Peyer's patch (tissue), 4 donors: ENCODE results near the gene OCRL. TPM values are rescaled to one million over a fixed set of nuclear protein-coding genes. Genes with fewer than 3 reads are reported as not detected.

Experiments
- DNase-seq, 3 donors: peaks; one replicate each; pipeline ENCODE4 v3.0.0-alpha.2; 2017 to 2019
- H3K27ac ChIP-seq, 4 donors: fragments of 200-600 bp; sonication (generic); one replicate each; pipeline ENCODE4 v1.5.1; 2016 to 2019
- H3K27me3 ChIP-seq, 2 donors: fragments of 200-600 bp; sonication (generic); one replicate each; pipeline ENCODE4 v1.5.1; 2019
- H3K36me3 ChIP-seq, 3 donors: fragments of 200-600 bp; sonication (generic); one replicate each; pipeline ENCODE4 v1.5.1; 2016 to 2019
- H3K4me1 ChIP-seq, 4 donors: fragments of 200-600 bp; sonication (generic); one replicate each; pipeline ENCODE4 v1.5.1; 2016 to 2019
- H3K4me3 ChIP-seq, 4 donors: fragments of 200-600 bp; sonication (generic); 1 replicate in 3 of 4; 2 replicates in 1 of 4; pipeline ENCODE4 v1.5.1; 2016 to 2019; ENCODE audit warnings: mild to moderate bottlenecking in 1 of 4
- H3K9me3 ChIP-seq, 4 donors: fragments of 200-600 bp; sonication (generic); one replicate each; pipeline ENCODE4 v1.5.1; 2016 to 2019; ENCODE audit warnings: mild to moderate bottlenecking in 1 of 4
- POLR2A ChIP-seq, 2 donors: fragments of 450-650 bp; IDR thresholded peaks; one replicate each; pipeline ENCODE4 v1.5.1; 2017; ENCODE audit warnings: antibody characterized with exemption in 2 of 2, mild to moderate bottlenecking in 2 of 2, moderate library complexity in 2 of 2
- total RNA-seq, 4 donors: library from RNA; depleted of rRNA; stranded (reverse); fragments of >200 nt; gene quantifications; one replicate each; pipeline ENCODE4 v1.1.0, GENCODE V29; 2016
- TF ChIP-seq, protein P1 (sequence below), 6 experiments: fragments of 450-650 bp in 4 of 6; fragments of 200-600 bp in 2 of 6; sonication (generic) in 1 of 6; IDR thresholded peaks; one replicate each; pipeline ENCODE4 v1.5.1; 2017 to 2019; ENCODE audit warnings: antibody characterized with exemption in 6 of 6, mild to moderate bottlenecking in 3 of 6, moderate library complexity in 1 of 6

OCRL gene
- total RNA-seq, 4 donors from 2014 or later: 19.4 to 33.2 (median 24.5) TPM

DNA sequence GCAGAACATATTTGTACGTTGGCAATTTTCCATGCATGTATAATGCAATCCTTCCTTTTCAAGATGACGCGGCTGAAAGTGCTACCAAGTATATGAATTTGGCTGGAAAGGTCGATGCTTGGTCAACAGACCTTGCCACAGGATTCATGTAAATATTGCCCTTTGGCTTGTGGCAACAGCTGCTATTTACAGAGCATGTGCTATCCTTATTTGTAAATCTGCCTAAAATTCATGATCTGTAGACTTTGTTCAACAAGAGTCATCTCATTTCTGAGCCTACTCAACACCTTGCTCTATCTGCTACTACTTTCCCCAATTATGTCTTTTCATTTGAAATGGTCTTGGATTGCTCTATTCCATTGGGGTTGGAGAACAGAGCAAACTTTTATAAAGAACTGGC, 14.9 kb upstream of the OCRL start:
- no peak for TF ChIP-seq POLR2A (IDR thresholded peaks at IDR 0.05)
- TF ChIP-seq, protein P1, sequence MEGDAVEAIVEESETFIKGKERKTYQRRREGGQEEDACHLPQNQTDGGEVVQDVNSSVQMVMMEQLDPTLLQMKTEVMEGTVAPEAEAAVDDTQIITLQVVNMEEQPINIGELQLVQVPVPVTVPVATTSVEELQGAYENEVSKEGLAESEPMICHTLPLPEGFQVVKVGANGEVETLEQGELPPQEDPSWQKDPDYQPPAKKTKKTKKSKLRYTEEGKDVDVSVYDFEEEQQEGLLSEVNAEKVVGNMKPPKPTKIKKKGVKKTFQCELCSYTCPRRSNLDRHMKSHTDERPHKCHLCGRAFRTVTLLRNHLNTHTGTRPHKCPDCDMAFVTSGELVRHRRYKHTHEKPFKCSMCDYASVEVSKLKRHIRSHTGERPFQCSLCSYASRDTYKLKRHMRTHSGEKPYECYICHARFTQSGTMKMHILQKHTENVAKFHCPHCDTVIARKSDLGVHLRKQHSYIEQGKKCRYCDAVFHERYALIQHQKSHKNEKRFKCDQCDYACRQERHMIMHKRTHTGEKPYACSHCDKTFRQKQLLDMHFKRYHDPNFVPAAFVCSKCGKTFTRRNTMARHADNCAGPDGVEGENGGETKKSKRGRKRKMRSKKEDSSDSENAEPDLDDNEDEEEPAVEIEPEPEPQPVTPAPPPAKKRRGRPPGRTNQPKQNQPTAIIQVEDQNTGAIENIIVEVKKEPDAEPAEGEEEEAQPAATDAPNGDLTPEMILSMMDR (IDR thresholded peaks at IDR 0.05): no peak
- H3K27me3 ChIP-seq: no peaks in the 10 kb centered on the region

DNA sequence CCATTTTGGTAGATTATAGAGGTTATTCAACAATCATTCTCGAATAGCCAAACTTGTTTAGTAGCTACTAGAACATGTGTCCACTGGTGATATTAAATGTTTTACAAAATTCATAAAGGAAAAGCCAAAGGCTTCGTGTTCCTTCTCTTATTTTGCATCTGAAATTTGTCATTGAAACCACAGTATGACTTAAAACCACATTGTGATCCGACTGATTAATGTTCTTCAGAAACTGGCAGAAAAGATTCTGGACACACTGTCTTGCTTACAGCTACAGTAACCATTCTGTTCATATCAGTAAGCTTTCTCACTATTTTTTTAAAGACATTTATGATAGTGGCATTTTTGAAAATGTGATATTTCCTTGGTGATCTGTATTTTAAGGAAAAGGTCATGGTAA, 14.2 kb upstream of the OCRL start:
- Histone ChIP-seq H3K4me3 (no peak overlapping the region), H3K4me1 (no peaks in the 10 kb centered on the region), H3K36me3 (no peaks in the 10 kb centered on the region), H3K9me3 (no peaks in the 10 kb centered on the region), H3K27ac (no peak overlapping the region), H3K27me3 (no peaks in the 10 kb centered on the region)
- no peak for DNase-seq
- TF ChIP-seq POLR2A (IDR thresholded peaks at IDR 0.05): no peak
- TF ChIP-seq, protein P1 (IDR thresholded peaks at IDR 0.05): no peak

More for the DNA sequence above, 14.9 kb upstream of the OCRL start:
- H3K4me3 ChIP-seq: no peak overlapping the region
- H3K9me3 ChIP-seq: no peaks in the 10 kb centered on the region
- H3K36me3 ChIP-seq: no peaks in the 10 kb centered on the region
- DNase-seq: no peak
- no peaks in the 10 kb centered on the region for H3K4me1 ChIP-seq
- H3K27ac ChIP-seq: no peak overlapping the region

DNA sequence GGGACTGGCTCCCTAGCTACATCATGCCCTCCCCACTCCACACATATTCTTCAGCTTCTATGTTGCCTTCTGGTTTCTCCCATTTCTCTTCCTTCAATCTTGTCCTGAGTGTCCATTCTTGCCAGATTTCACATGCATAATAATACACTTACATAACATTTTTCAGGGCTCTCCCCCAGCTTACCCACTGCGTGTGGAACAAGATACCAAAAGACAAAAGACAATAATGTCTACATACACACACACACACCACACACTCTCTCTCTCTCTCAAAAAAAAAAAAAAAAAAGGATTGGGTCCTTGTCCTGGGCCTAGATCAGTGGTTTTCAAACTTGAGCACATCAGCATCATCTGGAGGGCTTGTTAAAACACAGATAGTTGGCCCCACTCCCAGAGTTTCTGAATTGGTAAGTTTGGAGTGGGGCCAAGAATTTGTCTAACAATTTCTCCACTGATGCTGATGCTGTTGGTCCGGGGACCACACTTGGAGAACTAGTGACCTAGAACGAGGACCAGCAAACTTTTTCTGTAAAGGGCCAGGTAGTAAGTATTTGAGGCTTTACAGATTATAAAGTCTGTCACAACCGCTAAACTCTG, 10.3 kb upstream of the OCRL start:
- no peak for TF ChIP-seq POLR2A (IDR thresholded peaks at IDR 0.05)
- TF ChIP-seq, protein P1 (IDR thresholded peaks at IDR 0.05): no peak
- Histone ChIP-seq H3K4me3 (no peak overlapping the region), H3K4me1 (no peaks in the 10 kb centered on the region), H3K27me3 (no peaks in the 10 kb centered on the region), H3K27ac (no peak overlapping the region), H3K9me3 (no peaks in the 10 kb centered on the region), H3K36me3 (no peaks in the 10 kb centered on the region)
- no peak for DNase-seq

DNA sequence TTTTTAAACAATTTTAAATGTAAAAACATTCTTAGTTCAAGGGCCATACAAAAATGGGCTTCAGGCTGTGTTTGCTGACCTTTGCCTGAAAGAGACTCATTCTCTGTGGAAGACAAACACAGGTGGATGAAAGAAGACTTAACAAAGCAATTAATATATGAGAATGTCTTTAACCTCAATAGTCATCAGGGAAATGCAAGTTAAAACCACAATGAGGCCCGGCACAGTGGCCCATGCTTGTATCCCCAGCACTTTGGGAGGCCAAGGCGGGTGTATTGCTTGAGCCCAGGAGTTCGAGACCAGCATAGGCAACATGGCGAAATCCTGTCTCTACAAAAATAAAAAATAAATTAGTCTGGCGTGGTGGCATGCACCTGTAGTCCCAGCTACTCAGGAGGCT, 9.6 kb upstream of the OCRL start:
- Histone ChIP-seq H3K27ac (no peak overlapping the region), H3K4me1 (no peaks in the 10 kb centered on the region), H3K27me3 (no peaks in the 10 kb centered on the region), H3K4me3 (no peak overlapping the region), H3K36me3 (no peaks in the 10 kb centered on the region), H3K9me3 (no peaks in the 10 kb centered on the region)
- DNase-seq: no peak
- TF ChIP-seq POLR2A (IDR thresholded peaks at IDR 0.05): no peak
- TF ChIP-seq, protein P1 (IDR thresholded peaks at IDR 0.05): no peak

DNA sequence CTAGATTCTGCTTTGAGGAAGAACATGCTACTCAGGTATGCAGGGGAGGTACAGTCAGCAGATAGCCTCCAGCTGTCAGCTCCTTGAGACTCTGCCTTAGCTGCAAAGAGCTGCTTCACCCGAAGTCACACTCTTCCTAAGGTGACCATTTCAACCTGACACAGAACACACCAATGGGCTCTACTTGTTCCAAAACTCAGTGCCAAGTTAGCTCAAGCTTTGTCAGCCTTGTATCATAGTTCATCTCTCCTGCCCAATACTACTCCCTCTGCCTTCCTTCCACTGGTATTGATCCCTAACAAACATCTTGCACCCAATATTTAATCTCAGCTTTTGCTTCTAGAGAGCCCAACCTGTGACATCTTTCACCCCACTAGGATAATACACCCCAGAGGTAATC, 8.9 kb upstream of the OCRL start:
- H3K27ac ChIP-seq: no peak overlapping the region
- DNase-seq: no peak

More for the DNA sequence above, 8.9 kb upstream of the OCRL start:
- no peak overlapping the region for H3K4me3 ChIP-seq
- TF ChIP-seq, protein P1 (IDR thresholded peaks at IDR 0.05): no peak
- TF ChIP-seq POLR2A (IDR thresholded peaks at IDR 0.05): no peak
- H3K27me3 ChIP-seq: no peaks in the 10 kb centered on the region
- no peaks in the 10 kb centered on the region for H3K36me3 ChIP-seq
- H3K4me1 ChIP-seq: no peaks in the 10 kb centered on the region
- H3K9me3 ChIP-seq: no peaks in the 10 kb centered on the region
